GM12891 (cell line): ENCODE results near the gene HOXD13.

Source experiments
- POLR2A ChIP-seq: IDR thresholded peaks from 2 replicates; pipeline ENCODE4 v1.6.1; 2011; ENCODE audit warnings: low read depth, low read length, control low read depth
- SPI1 ChIP-seq: IDR thresholded peaks from 2 replicates; pipeline ENCODE4 v1.6.1; 2011; ENCODE audit warnings: low read depth, low read length, control low read depth
- TAF1 ChIP-seq: IDR thresholded peaks from 2 replicates; pipeline ENCODE4 v1.6.1; 2011; ENCODE audit warnings: low read depth, low read length, control low read depth

- TF ChIP-seq TAF1, result no peak
- no peak for TF ChIP-seq POLR2A
- TF ChIP-seq SPI1, result no peak
Observed at GRCh38 chr2:176084611-176085119, 7.9 kb upstream of the HOXD13 start.
